ENCODE results near the gene ADAMTS3. TPM values are rescaled to one million over a fixed set of nuclear protein-coding genes. Genes with fewer than 3 reads are reported as not detected.
"Not testable (repeated sequence)": the region's sequence is repeated elsewhere in the genome, so short reads cannot be mapped to it uniquely, and the experiment has no call there.

The ADAMTS3 gene
- total RNA-seq, 4 donors from 2014 or later, result 0.54 to 1.7 TPM; not detected in 2

GRCh38 chr4:72427057-72427456, 142.0 kb downstream of the ADAMTS3 start:
- no peak overlapping the region for H3K27ac ChIP-seq
- DNase-seq, result no peak
- no peaks in the 10 kb centered on the region for H3K27me3 ChIP-seq
- no peaks in the 10 kb centered on the region for H3K36me3 ChIP-seq
- no peak overlapping the region for H3K4me3 ChIP-seq
- no peaks in the 10 kb centered on the region for H3K4me1 ChIP-seq
- TF ChIP-seq CTCF (IDR thresholded peaks at IDR 0.05), result no peak
- TF ChIP-seq POLR2A (IDR thresholded peaks at IDR 0.05), result no peak
- no peaks in the 10 kb centered on the region for H3K9me3 ChIP-seq

GRCh38 chr4:72425908-72426307, 143.1 kb downstream of the ADAMTS3 start:
- H3K4me3 ChIP-seq, H3K27ac ChIP-seq, H3K36me3 ChIP-seq, H3K4me1 ChIP-seq, H3K9me3 ChIP-seq, DNase-seq, H3K27me3 ChIP-seq: not testable (repeated sequence)

DNA sequence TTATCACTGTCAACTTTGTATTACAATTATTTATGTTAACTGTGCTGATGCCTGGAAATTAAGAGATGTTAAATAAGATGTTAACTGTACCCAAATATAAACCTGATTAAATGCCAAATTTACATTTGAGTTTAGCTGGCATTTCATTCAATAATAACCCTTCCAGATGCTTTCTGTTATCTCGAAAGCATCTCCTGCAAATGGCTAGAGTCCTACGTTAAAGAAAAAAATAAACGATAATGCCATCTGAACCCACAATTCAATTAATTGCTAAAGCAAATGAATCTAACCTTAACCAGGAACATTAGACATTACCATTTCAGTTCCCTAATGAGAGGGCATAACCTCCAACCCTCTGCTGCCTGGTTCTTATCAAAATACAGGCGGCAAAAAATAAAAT, 145.0 kb downstream of the ADAMTS3 start:
- Histone ChIP-seq H3K27ac (no peak overlapping the region), H3K9me3 (no peaks in the 10 kb centered on the region), H3K36me3 (no peaks in the 10 kb centered on the region), H3K4me3 (no peak overlapping the region), H3K4me1 (no peaks in the 10 kb centered on the region), H3K27me3 (no peaks in the 10 kb centered on the region)
- no peak for TF ChIP-seq POLR2A (IDR thresholded peaks at IDR 0.05)
- TF ChIP-seq CTCF (IDR thresholded peaks at IDR 0.05), result no peak
- no peak for DNase-seq

GRCh38 chr4:72422416-72422815, 146.6 kb downstream of the ADAMTS3 start:
- TF ChIP-seq CTCF (IDR thresholded peaks at IDR 0.05) (no peak), POLR2A (IDR thresholded peaks at IDR 0.05) (no peak)
- Histone ChIP-seq H3K27ac (no peak overlapping the region), H3K4me1 (no peaks in the 10 kb centered on the region), H3K27me3 (no peaks in the 10 kb centered on the region), H3K4me3 (no peak overlapping the region), H3K36me3 (no peaks in the 10 kb centered on the region), H3K9me3 (no peaks in the 10 kb centered on the region)
- no peak for DNase-seq

- DNase-seq, result no peak
- no peaks in the 10 kb centered on the region for H3K27me3 ChIP-seq
- no peaks in the 10 kb centered on the region for H3K4me1 ChIP-seq
These were observed 150.6 kb downstream of the ADAMTS3 start for GRCh38 chr4:72418458-72418857.

DNA sequence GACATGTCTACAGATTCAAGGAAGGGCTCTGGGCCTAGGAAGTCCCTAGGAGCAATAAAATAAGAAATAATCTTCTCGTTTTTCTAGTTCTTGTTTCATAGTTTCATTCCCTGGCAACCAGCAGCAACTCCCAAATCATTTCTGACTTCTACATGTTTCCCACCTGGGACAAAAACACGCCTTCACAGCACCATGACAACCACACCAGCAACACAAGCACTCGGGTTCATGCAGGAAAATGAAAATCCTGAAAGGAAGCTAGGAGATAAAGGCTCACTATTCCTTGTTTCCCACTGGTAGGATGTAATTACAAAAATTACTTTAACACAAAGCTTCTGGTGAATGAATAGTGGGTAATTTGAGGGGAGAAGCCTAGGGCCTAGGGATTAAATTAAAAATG, 158.9 kb downstream of the ADAMTS3 start:
- no peaks in the 10 kb centered on the region for H3K27me3 ChIP-seq
- H3K27ac ChIP-seq, result no peak overlapping the region
- no peaks in the 10 kb centered on the region for H3K36me3 ChIP-seq
- H3K4me3 ChIP-seq, result no peak overlapping the region
- H3K9me3 ChIP-seq, result no peaks in the 10 kb centered on the region
- no peak for DNase-seq
- TF ChIP-seq POLR2A (IDR thresholded peaks at IDR 0.05) (no peak), CTCF (IDR thresholded peaks at IDR 0.05) (no peak)
- no peaks in the 10 kb centered on the region for H3K4me1 ChIP-seq

More at GRCh38 chr4:72418458-72418857, 150.6 kb downstream of the ADAMTS3 start:
- no peak overlapping the region for H3K27ac ChIP-seq
- no peak overlapping the region for H3K4me3 ChIP-seq
- no peak for TF ChIP-seq CTCF (IDR thresholded peaks at IDR 0.05)
- no peaks in the 10 kb centered on the region for H3K36me3 ChIP-seq
- no peaks in the 10 kb centered on the region for H3K9me3 ChIP-seq
